HG02970 (cell line): ENCODE measurements around the gene NUP188.
"Not testable (repeated sequence)": the region's sequence is repeated elsewhere in the genome, so short reads cannot be mapped to it uniquely, and the experiment has no call there.

Experiments
- ATAC-seq: cut with Tn5 transposase; IDR thresholded peaks from one replicate; pipeline ENCODE4 v1.9.1; 2021; ENCODE audit warnings: mild to moderate bottlenecking, moderate library complexity, moderate number of reproducible peaks; ENCODE audit not compliant: unreplicated experiment, low FRiP score

The NUP188 gene

GRCh38 chr9:128943832-128944620 is 3.5 kb upstream of the NUP188 start:
- no peak for ATAC-seq

GRCh38 chr9:128944966-128945365 is 2.5 kb upstream of the NUP188 start:
- not testable (repeated sequence) for ATAC-seq

- ATAC-seq = no peak
Measured at GRCh38 chr9:128945798-128946501, 1.5 kb upstream of the NUP188 start.

- peak; percentile 18 for ATAC-seq
Measured at GRCh38 chr9:128946571-128947276, 775 bp upstream of the NUP188 start.

- no peak for ATAC-seq
Measured at GRCh38 chr9:128947277-128947526, 297 bp upstream of the NUP188 start.

GRCh38 chr9:128961403-128961802 is 13.9 kb downstream of the NUP188 start:
- not testable (repeated sequence) for ATAC-seq

- no peak for ATAC-seq
Measured at GRCh38 chr9:128969491-128969890, 22.0 kb downstream of the NUP188 start.

- no peak for ATAC-seq
Measured at GRCh38 chr9:128972956-128973355, 25.5 kb downstream of the NUP188 start.

- no peak for ATAC-seq
Measured at GRCh38 chr9:128979111-128979510, 31.6 kb downstream of the NUP188 start.

GRCh38 chr9:128983536-128983935 is 36.0 kb downstream of the NUP188 start:
- no peak for ATAC-seq

- ATAC-seq = no peak
Measured at GRCh38 chr9:128986671-128987070, 39.2 kb downstream of the NUP188 start.

- ATAC-seq = no peak
Measured at GRCh38 chr9:128987805-128988204, 40.3 kb downstream of the NUP188 start.

GRCh38 chr9:128992995-128993394 is 45.5 kb downstream of the NUP188 start:
- ATAC-seq = no peak

- ATAC-seq = no peak
Measured at GRCh38 chr9:128995791-128996190, 48.3 kb downstream of the NUP188 start.

- ATAC-seq = no peak
Measured at GRCh38 chr9:128998462-128998861, 51.0 kb downstream of the NUP188 start.

- ATAC-seq = no peak
Measured at GRCh38 chr9:128999581-129000206, 52.2 kb downstream of the NUP188 start.

GRCh38 chr9:129001504-129002325 is 54.2 kb downstream of the NUP188 start:
- no peak for ATAC-seq

- no peak for ATAC-seq
Measured at GRCh38 chr9:129002992-129003391, 55.5 kb downstream of the NUP188 start.

- ATAC-seq = not testable (repeated sequence)
Measured at GRCh38 chr9:129004173-129004572, 56.7 kb downstream of the NUP188 start.

GRCh38 chr9:129005336-129005997 is 58.0 kb downstream of the NUP188 start:
- no peak for ATAC-seq
